PFSK-1 (cell line): Measurements from ENCODE around the gene TRPC5OS.
A peak's percentile ranks its signal among the peaks of the same experiment; 100 is the strongest.

ENCODE experiments used
- FOXP2 ChIP-seq: optimal IDR thresholded peaks from 2 replicates; pipeline ENCODE3; 2011; ENCODE audit warnings: borderline replicate concordance, control low read depth, inconsistent platforms; ENCODE audit not compliant: insufficient read depth; ENCODE audit errors: extremely low read length, extremely low read depth
- POLR2AphosphoS5 ChIP-seq: IDR thresholded peaks from 2 replicates; pipeline ENCODE4 v1.6.1; 2012; ENCODE audit warnings: low read depth, mild to moderate bottlenecking, control low read depth, low read length, moderate library complexity
- REST ChIP-seq, 2 experiments: IDR thresholded peaks; 2 replicates each; pipeline versions ENCODE4 v1.6.1 to v1.8.0; 2011 to 2012; ENCODE audit warnings: low read depth in 2 of 2, low read length in 2 of 2, control low read depth in 1 of 2, inconsistent platforms in 1 of 2, mild to moderate bottlenecking in 1 of 2, moderate library complexity in 1 of 2; ENCODE audit not compliant: insufficient read depth in 1 of 2
- SIN3A ChIP-seq: IDR thresholded peaks from 2 replicates; pipeline ENCODE4 v1.6.1; 2012; ENCODE audit warnings: mild to moderate bottlenecking, low read length, moderate library complexity, borderline replicate concordance; ENCODE audit not compliant: insufficient read depth
- TAF1 ChIP-seq: IDR thresholded peaks from 2 replicates; pipeline ENCODE4 v1.6.1; 2012; ENCODE audit warnings: low read length, control low read depth, borderline replicate concordance; ENCODE audit not compliant: insufficient read depth

TRPC5OS gene

GRCh38 chrX:111888600-111888999 is 12.6 kb downstream of the TRPC5OS start:
- no peak for TF ChIP-seq TAF1
- TF ChIP-seq POLR2AphosphoS5 = no peak
- no peak for TF ChIP-seq SIN3A
- no peak for TF ChIP-seq REST (IDR thresholded peaks at IDR 0.05; ENCODE audit: insufficient read depth in 1 of 2, low read depth in 2 of 2, low read length in 2 of 2)
- TF ChIP-seq FOXP2 = no peak

- TF ChIP-seq FOXP2 (no peak), REST (IDR thresholded peaks at IDR 0.05; ENCODE audit: insufficient read depth in 1 of 2, low read depth in 2 of 2, low read length in 2 of 2) (no peak), SIN3A (no peak), TAF1 (no peak)
Observed at GRCh38 chrX:111892375-111892774, 16.4 kb downstream of the TRPC5OS start.

GRCh38 chrX:111896148-111896547 is 20.2 kb downstream of the TRPC5OS start:
- TF ChIP-seq SIN3A = no peak
- no peak for TF ChIP-seq FOXP2
- no peak for TF ChIP-seq REST (IDR thresholded peaks at IDR 0.05; ENCODE audit: insufficient read depth in 1 of 2, low read depth in 2 of 2, low read length in 2 of 2)
- TF ChIP-seq TAF1 = no peak

- TF ChIP-seq FOXP2 (peak; percentile 50), POLR2AphosphoS5 (no peak)
Observed at GRCh38 chrX:111914398-111915090, 38.6 kb downstream of the TRPC5OS start.

GRCh38 chrX:111917591-111917990 is 41.6 kb downstream of the TRPC5OS start:
- TF ChIP-seq TAF1 (no peak), FOXP2 (no peak), REST (IDR thresholded peaks at IDR 0.05; ENCODE audit: insufficient read depth in 1 of 2, low read depth in 2 of 2, low read length in 2 of 2) (no peak), SIN3A (no peak), POLR2AphosphoS5 (no peak)
